ENCODE data around the gene URM1. TPM values are rescaled to one million over a fixed set of nuclear protein-coding genes. Genes with fewer than 3 reads are reported as not detected.

URM1 gene
- total RNA-seq, 1 experiment from 2014 or later: 45.4 TPM

- DNase-seq (ENCODE audit: low read depth, low spot score) (no peak), ATAC-seq (no peak)
- no TSS peak for BruUV-seq (replicated peaks)
- no peak for TF ChIP-seq SIN3A (IDR thresholded peaks at IDR 0.05; ENCODE audit: borderline replicate concordance, insufficient read depth, low read depth, low read length)
- TF ChIP-seq CTCF (IDR thresholded peaks at IDR 0.05): no peak
- no peak for TF ChIP-seq POLR2AphosphoS5 (IDR thresholded peaks at IDR 0.05; ENCODE audit: low read depth, low read length)
- TF ChIP-seq TCF7L2 (IDR thresholded peaks at IDR 0.05; ENCODE audit: low read depth, low read length): no peak
- Histone ChIP-seq H3K4me1 (ENCODE audit: control insufficient read depth, insufficient read depth, low read length) (no peaks in the 10 kb centered on the region), H3K9me3 (ENCODE audit: control insufficient read depth, insufficient read depth, low read depth, low read length) (no peaks in the 10 kb centered on the region), H3K27ac (ENCODE audit: low read length) (no peak overlapping the region), H3K36me3 (ENCODE audit: control insufficient read depth, insufficient read depth, low read length) (no peaks in the 10 kb centered on the region), H3K4me3 (ENCODE audit: low read depth in 2 of 2, low read length in 2 of 2) (no peak overlapping the region), H3K27me3 (ENCODE audit: control insufficient read depth, insufficient read depth, low read length) (no peaks in the 10 kb centered on the region)
- intact Hi-C loops (cut with micrococcal nuclease; ENCODE audit: unreplicated experiment) (no loop called here), in situ Hi-C loops (cut with HindIII; ENCODE audit: low pct_unique_long_range_greater_than_20kb, low sequenced_read_pairs) (no loop called here)
- CTCF ChIA-PET: no interaction called here
- POLR2A ChIA-PET: no interaction called here
These were observed 36.0 kb upstream of the URM1 start for GRCh38 chr9:128335161-128335560.

- ATAC-seq (no peak), DNase-seq (ENCODE audit: low read depth, low spot score) (no peak)
- TF ChIP-seq SIN3A (IDR thresholded peaks at IDR 0.05; ENCODE audit: borderline replicate concordance, insufficient read depth, low read depth, low read length) (no peak), POLR2AphosphoS5 (IDR thresholded peaks at IDR 0.05; ENCODE audit: low read depth, low read length) (no peak), CTCF (IDR thresholded peaks at IDR 0.05) (no peak), TCF7L2 (IDR thresholded peaks at IDR 0.05; ENCODE audit: low read depth, low read length) (no peak), REST (IDR thresholded peaks at IDR 0.05; ENCODE audit: insufficient read depth in 1 of 2, low read depth in 2 of 2, low read length in 1 of 2) (no peak)
- no peaks in the 10 kb centered on the region for H3K4me1 ChIP-seq (ENCODE audit: control insufficient read depth, insufficient read depth, low read length)
- H3K4me3 ChIP-seq (ENCODE audit: low read depth in 2 of 2, low read length in 2 of 2): no peak overlapping the region
- H3K9me3 ChIP-seq (ENCODE audit: control insufficient read depth, insufficient read depth, low read depth, low read length): no peaks in the 10 kb centered on the region
- no peaks in the 10 kb centered on the region for H3K36me3 ChIP-seq (ENCODE audit: control insufficient read depth, insufficient read depth, low read length)
- intact Hi-C loops (cut with micrococcal nuclease; ENCODE audit: unreplicated experiment): no loop called here
- ChIA-PET POLR2A (no interaction called here), CTCF (no interaction called here)
- no peaks in the 10 kb centered on the region for H3K27me3 ChIP-seq (ENCODE audit: control insufficient read depth, insufficient read depth, low read length)
- no TSS peak for BruUV-seq (replicated peaks)
- H3K27ac ChIP-seq (ENCODE audit: low read length): no peak overlapping the region
- in situ Hi-C loops (cut with HindIII; ENCODE audit: low pct_unique_long_range_greater_than_20kb, low sequenced_read_pairs): no loop called here
These were observed 35.3 kb upstream of the URM1 start for GRCh38 chr9:128335914-128336313.

Measured in Panc1 (cell line).